Activated effector memory CD4-positive, alpha-beta T cell treated with Interleukin-2 at 50 U/mL for 16 hours (primary cell): ENCODE measurements around the gene NPBWR2.

Experiments used
- DNase-seq: peaks from one replicate; pipeline ENCODE4 v3.0.0-alpha.2; 2020

The NPBWR2 gene

DNA sequence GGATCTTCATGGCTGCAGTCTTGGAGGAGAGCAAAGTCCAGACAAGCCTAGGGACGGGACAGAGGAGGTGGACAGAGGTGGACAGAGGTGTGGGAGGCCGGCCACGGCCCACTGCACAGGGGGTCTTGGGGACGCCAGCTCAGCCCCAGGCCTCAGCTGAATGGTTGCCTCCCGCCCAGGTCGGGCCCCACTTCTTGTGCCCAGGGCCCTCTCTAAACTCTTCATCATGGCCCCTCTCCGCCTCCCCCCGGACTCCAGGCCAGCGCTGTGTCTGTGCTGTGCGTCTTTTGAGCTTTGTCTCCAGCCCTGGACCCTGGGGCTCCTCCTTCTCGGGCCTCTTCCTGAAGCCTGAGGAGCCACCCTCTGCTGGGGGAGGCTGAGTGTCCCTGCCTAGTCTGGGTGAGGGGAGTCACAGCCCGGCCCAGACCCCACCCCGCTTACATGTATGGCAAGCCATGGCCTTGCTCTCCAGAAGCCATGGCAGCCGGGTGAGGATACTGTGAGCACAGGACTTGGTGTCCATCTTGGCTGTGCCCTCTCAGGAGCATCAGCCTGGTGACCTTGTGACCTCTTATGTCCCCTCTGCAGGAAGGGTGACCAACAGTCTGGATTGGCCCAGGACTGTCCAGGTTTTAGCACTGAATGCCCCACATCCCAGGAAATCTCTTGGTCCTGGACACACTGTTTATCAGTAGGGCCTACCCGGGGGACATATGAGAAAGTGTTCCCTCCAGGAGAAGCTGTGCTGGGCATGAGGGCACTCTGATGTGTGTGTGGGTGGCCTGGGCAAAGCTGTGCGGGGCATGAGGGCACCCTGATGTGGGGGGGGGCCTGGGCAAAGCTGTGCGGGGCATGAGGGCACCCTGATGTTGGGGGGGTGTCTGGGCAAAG lies 9.4 kb upstream of the NPBWR2 start:
- DNase-seq: no peak

DNA sequence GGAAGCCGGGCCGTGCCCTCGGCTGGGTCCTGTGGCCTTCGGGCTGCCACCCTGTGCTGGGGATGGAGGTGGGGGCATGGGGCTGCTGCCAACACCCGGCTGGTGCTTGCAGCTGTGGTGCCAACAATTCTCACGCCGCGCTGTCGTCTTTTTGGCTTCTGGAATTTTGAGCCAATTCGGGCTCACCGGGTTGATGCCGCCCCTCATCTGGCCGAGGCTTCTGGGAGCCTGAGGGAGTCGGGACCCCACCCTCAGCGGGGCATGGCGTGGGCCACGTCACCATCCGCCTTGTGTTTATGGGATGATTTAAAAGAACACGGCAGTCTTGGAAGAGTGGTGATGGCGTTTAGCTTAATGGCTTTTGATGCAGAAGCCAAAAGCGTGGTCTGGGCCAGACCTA lies 8.7 kb upstream of the NPBWR2 start:
- DNase-seq: no peak

DNA sequence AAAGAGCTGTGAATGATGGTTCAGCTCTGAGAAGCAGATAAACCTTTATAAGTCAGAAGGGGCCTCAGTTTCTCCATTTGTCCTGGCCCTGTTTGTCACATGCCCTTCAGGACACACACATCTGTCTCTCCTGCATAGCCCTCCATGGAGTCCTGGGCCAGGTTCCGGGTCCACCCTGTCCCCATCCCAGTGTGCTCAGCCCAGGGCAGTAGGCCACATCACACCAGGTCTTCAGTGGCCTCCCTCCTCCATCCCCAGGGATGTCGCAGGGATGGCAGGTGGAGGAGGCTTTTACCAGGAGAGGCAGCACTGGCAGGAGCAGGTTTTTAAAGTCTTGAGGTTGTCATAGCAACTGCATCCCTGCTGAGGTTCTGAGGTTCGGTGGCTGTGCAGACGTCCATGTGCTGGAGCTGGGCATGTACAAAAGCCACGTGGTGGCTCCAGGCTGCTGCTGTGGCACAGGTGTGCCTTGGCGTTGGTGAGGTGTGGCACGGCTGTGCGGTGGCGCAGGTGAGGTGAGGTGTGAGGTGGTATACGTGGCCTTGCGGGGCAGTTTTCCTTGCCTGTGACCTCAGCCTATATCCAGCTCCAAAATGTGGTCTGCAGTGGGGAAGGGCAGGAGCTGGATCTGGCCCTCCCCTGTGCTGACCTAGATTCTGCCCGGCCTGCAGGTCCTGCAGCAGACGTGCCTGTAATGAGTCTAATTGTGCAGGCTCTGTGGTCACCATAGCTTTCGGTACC lies 8.0 kb upstream of the NPBWR2 start:
- no peak for DNase-seq

DNA sequence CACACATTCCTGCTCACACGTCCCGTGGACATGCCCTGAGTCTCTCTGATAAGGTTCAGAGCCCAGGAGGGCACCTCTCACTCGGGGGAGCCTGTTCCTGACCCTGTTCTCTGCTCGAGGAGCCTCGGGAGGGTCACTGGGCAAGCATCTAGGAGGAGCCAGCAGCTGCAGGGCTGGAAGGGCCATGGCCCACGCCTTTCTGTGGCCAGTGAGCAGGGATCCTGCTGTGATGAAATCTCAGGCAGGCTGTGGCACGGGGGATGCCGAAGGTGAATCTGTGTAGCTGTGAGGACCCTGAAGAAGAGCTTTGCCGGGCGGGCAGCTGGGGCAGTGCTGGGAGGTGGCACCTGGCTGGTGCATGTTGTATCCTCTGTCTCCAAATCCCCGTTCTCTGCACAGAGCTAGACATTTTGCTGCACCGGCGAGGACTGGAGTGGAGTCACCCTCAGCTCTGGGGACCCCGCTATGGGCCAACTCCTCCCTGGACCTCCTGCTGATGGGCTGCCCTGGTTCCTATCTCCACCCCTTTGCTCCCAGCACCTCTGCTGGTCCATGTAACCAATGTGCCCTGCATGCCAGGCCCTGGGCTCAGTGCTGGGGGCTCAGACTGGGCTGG lies 7.1 kb upstream of the NPBWR2 start:
- no peak for DNase-seq

DNA sequence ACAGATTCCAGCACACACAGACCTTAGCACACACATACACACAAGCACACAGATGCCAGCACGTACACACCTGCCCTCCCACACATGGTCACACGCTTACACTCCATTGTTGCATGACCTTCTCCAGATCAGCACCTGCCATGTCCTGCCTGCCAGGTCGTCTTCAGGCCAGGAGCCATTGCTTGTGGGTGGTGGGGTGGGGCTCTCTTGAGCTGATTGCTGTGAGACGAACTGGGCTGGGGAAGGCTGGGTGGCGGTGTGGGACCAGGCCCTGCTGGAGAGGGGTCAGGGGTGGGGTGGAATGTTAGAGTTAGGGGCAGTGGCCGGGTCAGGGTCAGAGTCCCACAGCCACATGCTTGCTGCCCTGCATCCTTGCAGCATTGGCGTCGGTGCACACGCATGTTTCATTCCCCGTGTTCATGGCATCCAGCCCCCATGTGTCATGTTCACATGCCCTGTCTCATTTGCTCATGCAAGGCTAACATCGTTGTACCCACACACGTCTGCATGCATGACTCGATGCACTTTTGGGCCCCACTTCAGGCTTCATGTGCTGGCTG lies 6.5 kb upstream of the NPBWR2 start:
- DNase-seq: no peak

DNA sequence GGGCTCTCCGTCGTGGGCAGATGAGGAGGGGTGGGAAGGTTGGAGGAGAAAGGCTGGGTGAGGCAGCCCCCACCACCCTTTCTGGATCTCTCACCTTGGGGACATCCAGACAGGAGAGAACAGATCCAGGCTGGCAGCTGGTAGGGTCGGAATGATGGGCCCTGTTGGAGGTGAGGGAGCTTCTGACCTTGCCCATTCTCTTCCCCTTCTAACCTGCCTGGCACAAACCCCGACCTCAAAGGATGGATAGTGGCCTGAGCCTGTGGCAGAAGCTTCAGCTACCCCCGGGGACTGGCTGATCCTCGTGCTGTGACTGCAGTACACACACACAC lies 6.0 kb upstream of the NPBWR2 start:
- DNase-seq: no peak

DNA sequence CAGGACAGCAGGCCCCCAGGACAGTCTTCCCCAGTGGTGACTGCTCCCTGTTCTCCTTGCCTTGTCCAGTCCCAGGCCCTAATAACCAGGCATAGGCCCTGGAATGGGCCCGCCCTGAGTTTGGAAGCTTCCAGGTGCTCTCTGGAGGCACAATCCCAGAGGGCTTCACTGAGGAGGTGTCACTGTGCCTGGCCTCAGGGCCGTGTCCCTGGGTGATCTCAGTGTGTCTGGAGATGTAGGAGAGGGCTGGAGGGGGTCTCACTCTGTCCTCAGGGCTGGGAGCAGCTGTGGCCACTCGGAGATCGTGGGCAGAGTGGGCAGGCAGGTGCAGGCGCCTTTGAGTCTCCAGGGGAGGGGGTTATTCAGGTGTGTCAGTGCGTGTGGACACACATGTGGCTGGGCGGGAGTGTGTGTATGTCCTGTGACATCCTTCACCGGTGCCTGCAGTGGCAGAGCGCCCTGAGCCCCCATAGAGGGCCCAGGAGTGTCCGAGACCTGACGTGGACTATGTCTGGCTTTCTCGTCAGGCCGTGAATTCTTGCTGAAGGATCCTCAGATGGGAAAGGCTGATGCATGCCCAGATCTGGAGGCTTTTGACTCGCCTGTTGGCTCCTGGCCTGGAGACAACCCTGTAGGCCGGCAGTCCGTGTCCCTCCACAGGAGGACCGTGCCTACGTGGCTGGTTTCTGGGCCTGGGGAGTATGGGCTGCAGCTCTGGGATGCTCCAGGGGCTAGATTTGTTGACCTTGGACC lies 5.5 kb upstream of the NPBWR2 start:
- DNase-seq: no peak

DNA sequence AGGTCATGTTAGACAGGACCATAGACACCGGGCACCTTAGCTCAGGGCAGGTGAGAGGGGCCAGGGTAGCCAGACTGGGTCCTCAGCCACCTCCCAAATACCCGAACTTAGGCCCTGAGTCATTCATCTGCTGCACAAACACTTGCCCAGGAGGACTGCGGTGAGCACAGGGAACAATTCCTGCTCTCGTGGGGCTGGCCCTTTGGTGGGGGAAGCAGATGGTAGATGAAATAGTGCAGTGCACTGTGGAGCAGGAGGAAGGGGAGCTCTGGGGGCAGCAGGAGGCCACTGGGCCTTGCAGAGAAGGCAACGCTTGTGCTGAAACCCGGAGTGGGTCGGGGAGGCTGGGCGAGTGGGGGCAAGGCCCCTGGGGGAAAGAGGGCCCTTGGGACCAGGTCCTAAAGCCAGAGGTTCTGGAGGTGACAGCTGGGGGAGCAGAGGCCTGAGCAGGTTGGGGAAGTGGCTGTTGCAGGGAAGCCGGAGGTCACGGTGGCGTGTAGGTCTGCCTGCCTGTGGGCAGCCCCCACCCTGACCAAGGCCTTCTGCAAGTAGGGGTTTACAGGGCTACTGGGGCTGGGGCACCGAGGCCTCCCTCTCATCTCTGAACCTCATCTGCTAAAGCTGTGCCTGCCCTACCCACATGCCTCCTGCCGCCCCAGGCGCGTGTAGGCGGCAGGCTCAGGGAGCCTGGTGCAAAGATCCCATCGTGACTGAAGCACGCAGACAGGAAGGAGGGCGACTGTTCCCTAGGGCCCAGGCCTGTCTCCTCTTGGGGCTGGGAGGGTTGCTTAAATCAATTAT lies 4.7 kb upstream of the NPBWR2 start:
- DNase-seq: no peak

DNA sequence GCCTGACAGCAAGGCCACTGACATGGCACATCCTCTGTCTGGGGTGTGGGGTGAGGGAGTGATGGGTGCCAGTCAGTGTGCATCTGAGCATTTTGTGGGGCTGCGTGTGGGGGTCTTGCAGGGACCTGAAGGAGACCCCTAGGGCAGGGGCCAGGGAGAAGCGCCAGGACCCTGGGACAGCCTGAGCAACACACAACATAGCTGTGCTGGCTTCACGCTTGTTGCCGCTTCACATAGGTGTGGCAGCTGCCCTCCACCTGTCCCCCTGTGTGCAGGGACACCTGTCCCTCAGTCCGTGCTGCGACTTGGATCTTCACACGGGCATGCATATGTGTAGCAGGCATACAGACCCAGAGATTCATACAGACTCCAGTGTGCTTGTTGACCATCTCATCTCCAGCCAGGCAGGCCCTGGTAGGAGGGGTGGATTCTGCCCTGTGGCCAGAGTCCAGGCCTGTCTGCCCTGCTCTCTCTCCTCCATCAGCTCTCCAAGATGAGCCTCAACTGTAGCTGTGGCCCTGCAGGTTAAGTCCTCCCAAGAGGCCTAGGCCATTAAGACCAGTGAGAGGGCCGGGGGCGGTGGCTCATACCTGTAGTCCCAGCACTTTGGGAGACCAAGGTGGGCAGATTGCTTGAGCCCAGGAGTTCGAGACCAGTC lies 3.2 kb upstream of the NPBWR2 start:
- DNase-seq: no peak

DNA sequence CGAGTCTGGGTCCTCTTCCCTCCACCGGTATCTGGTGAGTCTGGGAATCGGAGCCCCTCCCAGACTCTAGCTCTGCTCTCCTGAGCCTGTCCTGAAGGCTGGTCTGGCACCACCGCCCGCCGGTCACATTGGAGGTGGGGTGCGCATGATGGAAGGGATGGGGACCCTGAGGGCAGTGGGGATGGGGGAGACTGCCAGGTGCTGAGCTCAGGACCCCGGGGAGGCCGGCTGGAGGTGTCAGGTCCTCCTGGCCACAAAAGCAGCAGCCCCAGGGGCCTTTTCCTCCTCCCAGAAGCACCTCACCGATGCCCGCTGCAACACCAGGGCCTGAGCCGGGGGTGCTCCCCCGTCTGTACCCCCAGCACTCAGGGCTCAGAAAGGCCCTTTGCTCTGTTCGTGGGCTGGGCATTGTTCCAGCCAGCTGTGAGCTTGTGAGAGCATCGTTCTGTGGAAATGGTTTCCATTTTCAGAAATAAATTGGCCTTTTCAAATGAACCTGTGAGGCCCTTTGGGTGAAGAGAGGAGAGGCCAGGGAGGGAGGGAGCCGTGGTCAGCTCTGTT lies 2.5 kb upstream of the NPBWR2 start:
- DNase-seq: no peak

DNA sequence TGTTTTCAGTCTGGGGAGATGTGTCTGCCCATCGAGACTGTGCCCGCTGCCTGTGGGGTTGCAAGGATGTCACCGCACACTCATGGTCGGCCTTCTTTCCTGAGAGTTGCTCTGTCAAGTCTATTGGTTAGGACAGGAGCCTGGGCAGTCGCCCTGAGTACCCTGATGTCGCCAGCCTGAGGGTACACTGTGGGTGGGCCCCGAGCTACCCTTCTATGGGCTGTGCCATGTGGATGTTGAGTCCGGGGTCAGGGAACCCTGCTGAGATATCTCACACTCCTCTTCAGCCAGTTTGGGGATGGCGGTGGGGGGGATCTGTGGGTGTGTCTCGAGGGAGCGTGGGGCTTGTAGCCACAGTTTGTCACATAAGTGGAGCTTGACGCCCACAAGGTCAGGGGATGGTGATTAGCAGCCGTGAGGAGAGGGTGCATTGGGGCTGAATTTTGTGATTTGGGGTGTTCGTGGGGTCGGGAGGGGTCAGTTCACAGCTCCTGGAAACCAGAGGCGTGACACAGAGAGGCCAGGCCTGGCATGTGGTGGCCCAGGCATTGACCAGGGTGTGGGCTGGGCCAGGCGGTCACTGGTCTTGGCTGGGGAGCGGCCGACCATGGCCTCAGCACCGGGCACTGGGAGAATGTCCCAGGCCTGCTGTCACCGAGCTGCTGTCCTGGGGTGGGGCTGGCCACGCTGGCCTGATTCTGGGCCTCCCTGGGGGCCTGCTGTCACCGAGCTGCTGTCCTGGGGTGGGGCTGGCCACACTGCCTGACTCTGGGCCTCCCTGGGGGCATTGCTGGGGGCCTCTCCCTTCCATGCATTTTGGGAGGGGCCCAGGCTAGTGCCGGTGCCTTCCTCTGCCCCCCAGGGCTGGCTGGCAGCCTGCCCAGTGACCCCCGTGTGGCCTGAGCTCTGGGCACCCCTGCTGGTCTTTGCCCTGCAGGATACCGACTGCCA lies 1.6 kb upstream of the NPBWR2 start:
- DNase-seq: no peak

DNA sequence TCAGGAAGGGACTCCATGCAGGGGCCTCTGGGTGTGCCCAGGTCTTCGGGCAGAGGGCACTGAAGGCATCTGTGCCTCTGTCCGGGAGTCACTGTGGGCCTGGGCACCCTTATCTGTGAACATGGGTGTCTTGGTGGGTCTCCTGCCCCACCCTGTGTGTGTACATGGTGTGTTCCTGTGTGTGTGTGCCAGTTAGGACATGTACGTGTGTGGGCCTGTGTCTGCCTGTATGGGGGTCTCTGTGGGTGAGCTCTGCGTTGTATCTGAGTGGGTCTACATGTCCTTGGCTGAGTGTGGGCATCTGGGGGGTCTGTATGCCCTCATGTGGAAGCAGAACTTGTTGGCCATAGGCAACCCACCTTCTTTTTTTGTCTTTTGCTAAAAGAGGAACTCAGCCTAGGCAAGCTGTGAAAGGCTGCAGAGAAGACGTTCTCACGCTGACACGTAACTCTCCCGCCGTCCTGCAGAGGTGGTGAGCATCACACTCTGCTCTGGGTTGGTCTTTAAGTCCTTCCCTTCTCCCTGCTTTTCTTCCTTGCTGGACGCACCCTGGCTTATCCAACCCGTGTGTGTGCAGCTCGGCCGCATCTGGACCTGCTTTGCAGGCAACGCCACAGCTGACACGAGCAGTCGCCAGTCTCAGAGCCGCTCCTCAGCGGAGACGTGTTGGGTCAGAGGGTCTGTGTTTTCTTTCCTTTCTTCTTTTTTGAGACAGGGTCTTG lies 532 bp upstream of the NPBWR2 start:
- DNase-seq: no peak

DNA sequence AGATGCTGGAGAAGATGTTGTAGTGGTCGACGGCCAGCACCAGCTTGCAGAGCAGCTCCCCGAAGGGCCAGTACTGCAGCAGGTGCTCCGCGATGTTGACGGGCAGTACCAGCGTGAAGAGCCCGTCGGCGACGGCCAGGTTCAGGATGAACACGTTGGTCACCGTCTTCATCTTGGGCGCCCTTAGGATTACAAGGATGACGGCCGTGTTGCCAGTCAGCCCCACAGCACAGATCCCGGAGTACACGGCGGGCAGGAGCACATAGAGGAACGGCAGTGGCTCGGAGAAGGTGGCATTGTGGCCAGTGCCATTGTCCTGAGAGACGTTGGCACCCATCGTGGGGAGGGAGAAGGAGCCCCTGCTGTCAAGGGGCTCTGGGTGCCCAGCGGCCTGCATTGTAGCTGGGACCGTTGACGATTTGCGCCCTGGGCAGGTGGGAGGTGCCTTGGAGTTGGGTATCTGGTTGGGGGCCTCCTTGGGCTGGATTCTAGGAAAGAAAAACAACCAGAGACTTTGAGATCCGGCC lies 867 bp downstream of the NPBWR2 start:
- DNase-seq: no peak

DNA sequence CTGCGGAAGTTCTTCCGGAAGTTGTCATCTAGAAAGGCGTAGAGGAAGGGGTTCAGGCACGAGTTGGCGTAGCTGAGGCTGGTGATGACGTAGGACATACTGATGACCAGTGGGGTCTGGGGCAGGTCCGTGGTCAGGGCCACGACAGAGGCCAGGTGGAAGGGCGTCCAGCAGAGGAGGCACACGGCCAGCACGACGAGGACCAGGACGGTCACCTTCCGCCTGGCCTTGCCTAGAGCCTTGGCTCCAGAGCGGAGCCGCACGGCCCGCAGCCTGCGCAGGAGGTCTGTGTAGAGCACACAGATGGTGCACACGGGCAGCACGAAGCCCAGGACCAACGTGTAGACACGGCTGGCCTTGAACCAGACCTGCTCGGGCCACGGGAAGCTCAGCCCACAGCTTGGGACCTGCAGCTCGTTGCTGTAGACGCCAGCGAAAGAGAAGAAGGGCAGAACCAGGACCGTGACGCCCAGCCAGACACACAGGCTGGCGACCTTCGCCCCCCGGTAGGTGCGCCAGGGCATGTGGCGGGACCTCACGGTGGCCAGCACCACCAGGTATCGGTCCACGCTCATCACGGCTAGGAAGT lies 1.4 kb downstream of the NPBWR2 start:
- DNase-seq: no peak

DNA sequence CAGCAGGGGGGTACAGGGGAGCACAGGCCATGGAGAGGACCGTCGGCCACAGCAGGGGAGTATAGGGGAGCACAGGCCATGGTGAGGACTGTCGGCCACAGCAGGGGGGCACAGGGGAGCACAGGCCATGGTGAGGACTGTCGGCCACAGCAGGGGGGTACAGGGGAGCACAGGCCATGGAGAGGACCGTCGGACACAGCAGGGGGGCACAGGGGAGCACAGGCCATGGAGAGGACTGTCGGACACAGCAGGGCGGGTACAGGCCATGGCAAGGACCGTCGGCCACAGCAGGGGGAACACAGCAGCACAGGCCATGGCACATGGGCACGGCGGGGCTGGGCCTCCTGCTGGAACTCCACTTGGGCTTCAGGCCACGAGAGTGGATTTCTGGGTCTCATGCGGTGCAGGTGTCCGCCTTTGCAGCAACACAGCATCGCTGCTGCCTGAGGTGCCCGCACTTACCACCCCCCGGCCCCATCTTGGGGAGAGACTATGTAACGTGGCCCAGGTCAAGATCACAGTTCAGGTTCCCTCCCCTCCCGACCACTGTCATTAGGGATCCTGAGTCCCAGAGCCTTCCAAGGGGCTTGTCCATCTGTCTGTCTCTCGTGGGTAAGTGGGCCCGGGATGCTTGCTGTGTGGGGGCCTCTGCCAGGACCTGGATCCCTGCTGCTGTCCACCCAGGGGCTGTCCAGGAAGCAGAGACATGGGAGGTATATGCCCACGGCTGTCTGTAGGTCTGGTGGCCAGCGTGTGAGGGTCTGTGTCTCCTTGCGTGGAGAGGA lies 2.5 kb downstream of the NPBWR2 start:
- no peak for DNase-seq

DNA sequence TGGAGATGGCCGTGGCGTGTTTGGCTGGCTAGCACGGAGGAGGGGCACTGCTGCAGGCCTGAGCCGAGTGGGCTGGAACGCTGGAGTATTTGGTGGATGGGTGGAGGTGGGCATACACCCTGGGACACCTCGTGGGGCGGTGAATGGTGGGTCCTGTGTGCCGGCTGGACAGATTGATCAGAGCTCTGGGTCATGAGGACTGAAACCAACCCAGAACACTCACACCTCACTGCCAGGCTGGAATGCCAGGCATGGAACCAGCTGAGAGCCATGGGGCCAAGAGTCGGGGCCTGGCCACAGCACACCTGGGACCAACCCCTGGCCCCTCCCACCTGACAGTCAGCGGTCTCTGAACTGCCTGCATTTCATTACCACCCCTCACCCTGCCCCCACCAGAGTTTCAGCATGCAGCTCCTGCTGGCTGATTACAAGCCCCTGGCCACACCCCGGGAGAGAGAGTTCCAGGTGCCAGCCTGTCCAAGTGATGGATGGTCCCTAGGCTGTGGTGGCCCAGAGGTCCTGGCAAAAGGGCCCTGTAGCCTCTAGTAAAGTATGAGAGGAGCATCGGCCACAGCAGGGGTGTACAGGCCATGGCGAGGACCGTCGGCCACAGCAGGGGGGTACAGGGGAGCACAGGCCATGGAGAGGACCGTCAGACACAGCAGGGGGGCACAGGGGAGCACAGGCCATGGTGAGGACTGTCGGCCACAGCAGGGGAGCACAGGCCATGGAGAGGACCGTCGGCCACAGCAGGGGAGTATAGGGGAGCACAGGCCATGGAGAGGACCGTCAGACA lies 3.3 kb downstream of the NPBWR2 start:
- no peak for DNase-seq
